ENCODE data around the gene TTL.
"Not testable (repeated sequence)": the region's sequence is repeated elsewhere in the genome, so short reads cannot be mapped to it uniquely, and the experiment has no call there.

The TTL gene

DNA sequence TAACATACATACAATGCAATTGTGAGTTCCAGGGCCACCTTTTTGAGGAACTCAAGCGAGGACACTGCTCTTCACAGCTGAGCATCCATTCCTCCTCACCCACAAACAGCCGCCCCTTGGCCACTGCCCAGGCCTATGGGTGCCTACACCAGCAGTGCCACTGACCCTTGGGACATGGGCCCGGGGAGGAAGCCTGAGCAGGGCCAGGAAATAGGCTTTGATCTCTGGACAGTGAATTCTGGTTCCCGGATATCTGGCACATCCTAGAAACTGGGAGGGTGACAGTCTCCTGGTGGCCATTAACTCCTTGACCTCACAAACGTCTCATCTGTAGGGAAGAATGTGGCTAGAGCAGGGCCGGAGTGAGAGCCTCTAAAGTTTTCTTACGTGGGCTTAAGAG, 5.5 kb upstream of the TTL start:
- DNase-seq: no peak

DNA sequence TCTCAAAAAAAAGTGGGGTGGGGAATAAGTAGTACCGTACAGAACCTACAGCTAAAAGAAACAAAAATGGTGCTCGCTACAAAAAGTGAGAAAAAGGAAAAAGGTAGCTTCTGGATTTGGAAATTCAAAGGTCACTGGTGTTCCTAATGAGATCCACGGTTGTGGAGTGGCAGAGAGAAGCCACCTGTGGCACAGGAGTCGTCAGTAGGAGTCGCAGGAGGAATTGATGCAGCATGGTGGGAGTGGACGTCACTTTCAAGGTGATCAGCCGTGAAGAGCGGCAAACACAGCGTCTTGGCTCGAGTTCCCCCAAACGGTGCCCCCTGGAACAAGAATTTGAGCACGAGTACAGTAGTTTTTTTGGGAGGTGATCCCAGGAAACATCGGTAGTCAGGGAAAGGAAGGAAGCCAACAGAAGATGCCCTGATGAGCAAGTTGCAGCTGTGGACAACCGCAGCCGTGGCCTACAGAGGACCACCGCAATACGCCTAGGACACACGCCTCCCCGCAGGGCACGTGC, 1.4 kb upstream of the TTL start:
- DNase-seq: peak; percentile 15

DNA sequence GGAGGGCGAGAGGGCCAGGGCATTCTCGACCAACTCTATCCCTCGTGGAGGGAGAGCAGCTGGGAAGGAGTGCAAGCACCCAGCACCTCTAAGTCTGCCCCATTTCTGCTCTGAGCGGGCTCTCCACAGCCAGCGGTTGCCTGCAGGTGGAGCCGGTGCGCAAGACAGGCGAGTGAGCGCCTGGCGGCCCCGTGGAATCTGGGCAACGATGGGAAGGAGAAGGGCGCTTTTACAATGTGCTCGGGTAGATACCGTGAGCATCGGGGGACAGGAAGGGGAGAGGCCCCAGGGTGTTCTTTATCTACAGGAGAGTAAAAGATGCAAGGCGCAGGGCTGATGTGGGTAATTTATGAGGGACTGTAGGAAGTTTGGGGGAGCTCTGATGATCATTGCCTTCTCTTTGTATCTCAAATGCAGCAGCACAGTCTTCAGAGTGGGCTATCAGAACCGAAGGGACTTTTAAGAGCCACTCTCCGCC, 867 bp upstream of the TTL start:
- DNase-seq: peak; percentile 80

DNA sequence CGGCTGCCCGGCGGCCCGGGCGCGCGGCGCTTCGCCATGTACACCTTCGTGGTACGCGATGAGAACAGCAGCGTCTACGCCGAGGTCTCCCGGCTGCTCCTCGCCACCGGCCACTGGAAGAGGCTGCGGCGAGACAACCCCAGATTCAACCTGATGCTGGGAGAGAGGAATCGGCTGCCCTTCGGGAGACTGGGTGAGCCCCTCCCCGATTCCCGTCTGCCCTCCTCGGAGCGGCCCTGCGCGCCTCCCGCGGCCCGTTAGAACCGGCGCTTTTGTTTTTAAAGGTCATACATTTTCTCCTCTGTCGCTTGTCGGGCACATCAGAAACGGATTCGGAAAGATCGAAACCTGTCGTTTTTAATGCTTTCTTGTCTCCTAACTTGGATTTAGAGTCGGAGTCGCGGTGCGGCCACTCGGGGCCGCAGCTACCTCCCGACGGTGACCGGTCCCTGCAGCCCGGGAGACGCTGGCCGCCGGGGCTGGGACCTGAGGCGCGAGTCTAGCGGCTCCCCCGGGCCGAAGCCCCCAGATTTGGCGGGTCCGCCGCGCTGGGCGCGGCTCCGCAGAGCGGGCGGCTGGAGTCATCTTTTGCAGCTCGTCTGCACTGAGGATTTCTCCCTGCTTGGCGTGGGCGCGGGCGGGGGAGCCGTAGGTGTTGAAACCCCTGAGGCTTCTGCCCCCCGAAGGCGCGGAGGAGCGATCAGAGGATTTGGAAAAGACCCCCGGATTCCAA, 519 bp downstream of the TTL start:
- DNase-seq: peak; percentile 26

DNA sequence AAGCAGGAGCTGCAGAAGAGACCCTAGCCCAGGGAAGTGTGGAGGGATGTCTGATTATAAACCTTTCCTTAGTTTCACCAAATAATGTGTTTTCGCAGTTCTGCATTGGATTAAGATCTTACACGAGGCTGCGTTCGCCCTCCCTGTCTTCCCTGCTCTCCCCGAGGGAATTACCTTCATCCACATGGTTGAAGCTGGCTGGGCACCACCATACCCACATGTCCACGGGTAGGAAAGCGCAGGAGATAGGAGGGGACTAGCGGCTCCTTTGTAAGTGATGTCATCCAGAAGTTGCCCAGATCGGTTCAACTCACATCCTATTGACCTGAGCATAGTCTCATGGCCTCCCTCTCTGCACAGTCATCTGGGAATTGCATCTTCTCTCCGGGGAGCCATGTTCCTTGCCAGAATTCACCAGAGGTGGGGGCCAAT, 1.1 kb downstream of the TTL start:
- DNase-seq: no peak

DNA sequence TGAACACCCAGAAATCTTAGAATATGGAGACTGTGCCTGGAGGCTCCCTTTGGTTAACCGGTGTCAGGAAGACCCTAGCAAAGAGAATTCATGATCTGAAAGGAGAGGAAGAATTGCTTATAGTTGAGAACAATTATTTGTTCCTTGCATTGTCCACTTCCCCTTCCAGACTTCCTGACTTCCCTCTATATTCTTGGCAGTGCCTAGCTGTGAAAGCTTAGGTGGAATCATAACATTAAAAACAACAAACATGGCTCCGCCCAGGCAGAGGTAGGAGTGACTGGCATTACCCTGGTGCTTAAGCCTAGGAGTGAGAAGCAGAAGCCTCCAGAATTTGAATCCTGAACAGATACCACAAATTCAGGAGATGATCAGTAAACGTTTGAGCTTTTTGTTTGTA, 1.9 kb downstream of the TTL start:
- no peak for DNase-seq

DNA sequence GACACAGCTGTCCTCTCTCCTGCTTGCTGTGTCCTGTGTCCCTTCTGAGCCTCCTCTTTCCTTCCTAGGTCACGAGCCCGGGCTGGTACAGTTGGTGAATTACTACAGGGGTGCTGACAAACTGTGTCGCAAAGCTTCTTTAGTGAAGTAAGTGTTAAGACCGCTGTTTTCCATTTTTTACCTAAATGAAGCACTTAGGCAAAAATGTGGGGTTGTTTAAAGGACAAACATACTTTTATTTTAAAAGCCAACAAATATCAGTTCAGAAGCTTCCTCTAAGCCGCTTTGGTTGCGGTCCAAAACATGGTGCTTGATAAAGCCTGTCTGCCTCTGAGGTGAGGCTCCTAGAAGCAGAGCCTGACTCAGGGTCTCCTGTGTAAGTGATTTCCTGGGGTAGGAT, 3.9 kb downstream of the TTL start:
- DNase-seq: no peak

DNA sequence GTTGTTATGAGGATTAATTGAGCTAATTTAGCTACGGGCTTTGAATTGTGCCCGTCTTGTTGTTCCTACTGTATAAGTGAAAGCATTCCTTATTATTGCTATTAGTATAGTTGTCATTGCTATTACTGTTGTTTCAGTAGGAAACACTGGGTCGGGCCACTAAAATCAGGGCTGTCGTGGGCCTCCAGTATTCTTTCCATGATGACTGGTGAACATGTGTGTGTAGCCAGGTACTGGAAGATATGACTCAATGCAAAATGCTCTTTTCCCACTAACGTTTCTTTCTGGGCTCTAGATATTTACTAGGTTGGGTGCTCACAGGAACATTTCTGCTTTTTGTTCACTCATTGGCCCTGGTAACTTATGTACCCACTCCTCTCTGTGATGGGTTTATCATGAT, 4.9 kb downstream of the TTL start:
- no peak for DNase-seq

DNA sequence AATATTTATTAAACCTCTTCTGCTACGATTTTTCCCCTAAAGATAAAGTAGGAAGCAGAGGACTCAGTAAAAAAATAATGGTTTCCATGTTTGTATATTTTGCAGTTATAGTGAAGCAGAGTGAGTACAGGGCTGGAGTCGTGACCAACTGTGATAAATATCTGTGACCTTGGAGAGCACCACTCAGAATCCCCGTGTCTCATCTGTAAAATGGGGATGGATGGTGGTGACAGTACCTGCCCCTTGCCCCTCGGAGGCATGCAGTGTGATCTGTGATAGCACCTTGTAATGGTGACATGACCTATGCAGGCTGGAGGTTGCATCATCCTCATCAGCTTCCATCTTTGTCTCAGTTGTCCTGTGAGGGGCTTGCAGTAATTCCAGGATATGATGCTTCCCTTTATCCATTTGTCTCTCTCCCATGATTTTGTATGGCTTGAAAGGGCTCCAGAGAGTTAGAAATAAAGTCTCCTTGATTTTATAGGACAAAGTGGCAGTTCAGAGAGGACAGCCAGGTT, 5.5 kb downstream of the TTL start:
- DNase-seq: no peak

DNA sequence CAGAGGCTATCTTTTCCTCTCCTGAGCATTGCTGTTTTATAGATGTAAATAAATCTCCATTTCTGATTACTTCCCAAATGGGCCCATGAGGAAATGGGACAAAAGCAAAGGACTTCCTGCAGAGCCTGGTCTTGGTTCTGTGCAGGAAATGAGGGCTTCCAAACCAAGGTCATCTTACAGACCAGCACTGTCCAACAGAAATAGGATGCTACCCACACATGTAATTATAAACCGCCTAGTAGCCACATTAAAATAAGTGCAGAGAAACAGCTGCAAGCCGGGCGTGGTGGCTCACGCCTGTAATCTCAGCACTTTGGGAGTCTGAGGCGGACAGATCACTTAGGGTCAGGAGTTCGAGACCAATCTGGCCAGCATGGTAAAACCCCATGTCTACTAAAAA, 6.2 kb downstream of the TTL start:
- DNase-seq: no peak

DNA sequence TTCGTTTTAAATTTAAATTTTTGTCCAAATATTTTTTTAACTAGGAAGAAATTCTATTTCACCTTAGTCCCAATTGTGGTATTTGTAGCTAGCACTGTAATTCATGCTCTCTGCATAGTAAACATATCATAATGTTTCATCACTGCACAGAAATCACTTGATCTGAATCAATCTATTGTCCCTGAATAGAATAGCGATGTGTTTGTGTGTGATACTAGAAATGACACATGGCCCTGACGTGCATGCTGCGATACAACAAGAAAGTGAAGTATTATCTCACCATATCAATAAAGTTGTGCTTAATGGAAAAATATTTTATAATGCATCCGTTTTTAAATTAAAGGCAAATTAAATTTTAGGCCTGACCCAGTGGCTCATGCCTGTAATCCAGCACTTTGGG, 10.0 kb downstream of the TTL start:
- DNase-seq: no peak

DNA sequence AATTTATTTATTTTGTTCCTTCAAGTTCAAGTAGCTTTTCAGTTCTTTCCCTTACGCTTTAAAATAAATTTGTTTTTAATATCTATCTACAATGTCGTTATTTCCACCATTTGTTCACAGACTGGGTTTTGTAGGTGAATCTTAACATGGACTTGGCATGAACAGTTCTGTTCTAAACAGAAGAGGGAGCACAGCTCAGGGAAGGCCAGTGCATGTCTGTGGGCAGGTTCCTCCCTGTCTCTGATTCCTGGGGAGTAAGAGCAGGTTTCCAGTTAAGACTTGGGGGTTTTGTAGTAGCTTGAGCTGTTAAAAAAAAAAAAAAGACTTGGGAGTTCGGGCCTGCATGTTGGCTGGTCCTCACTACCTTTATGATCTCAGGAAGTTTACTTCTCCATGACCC, 11.1 kb downstream of the TTL start:
- no peak for DNase-seq

DNA sequence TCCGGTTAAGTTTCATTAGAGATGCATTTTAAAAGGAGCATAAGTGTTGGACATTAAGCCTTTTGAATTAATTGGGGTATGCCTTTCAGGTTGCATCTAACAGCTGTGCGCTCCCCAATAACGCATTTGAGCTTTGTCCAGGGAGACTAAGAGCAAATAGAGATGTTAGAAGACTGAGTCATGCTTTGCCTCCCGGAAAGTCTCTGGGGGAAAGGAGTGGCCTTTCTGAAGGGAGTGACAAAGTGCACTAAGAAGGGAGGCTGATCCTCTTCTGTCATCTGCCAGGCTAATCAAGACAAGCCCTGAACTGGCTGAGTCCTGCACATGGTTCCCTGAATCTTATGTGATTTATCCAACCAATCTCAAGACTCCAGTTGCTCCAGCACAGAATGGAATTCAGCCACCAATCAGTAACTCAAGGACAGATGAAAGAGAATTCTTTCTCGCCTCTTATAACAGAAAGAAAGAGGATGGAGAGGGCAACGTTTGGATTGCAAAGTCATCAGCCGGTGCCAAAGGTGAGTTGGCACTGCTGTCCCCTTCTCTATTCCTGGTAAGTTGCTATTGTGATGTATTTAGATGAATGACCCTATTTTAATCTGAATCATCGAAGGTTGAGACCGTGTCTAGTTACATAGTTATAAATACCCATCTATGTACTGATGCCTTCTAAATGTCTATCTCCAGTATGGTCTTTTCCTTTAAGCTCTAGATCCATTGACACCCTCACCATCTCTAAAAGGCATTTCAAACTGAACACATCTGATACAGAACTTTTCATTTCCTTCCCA, 12.1 kb downstream of the TTL start:
- DNase-seq: no peak

DNA sequence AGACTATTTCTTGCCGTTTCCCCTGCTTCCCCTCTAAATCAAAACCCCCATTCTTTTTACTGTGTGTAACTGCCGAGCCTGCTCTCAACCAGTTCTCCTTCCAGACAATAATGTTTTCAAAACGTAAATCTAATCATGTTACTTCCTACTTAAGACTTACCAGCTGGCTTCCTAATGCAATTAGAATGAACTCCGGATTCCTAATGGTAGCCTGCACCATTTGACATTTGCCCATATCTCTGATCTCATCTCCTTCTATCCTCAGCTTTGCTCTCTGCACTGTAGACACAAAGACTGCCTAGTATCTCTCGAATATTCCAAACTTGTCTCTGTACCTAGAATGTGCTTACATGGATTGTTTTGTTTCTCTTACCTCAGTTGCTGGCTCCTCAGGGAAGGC, 12.9 kb downstream of the TTL start:
- no peak for DNase-seq

DNA sequence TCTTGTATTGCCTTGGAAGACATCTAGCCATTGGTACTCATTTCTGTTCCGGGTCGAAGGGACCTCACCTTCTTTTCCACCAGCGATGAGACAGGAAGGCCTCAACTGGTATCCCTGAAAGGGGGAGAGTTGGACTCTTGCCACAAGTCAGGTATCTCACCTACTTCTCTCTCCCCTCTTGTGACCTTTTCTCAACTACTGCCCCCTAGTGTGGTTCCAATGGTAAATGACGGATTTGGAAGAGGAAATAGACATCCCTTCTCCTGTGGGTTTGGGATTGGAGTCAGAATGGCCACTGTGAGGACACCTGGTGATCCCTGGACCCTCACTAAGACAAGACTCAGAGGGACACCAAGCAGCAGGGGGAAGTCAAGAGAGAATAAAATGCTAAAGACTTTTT, 13.9 kb downstream of the TTL start:
- DNase-seq: not testable (repeated sequence)

DNA sequence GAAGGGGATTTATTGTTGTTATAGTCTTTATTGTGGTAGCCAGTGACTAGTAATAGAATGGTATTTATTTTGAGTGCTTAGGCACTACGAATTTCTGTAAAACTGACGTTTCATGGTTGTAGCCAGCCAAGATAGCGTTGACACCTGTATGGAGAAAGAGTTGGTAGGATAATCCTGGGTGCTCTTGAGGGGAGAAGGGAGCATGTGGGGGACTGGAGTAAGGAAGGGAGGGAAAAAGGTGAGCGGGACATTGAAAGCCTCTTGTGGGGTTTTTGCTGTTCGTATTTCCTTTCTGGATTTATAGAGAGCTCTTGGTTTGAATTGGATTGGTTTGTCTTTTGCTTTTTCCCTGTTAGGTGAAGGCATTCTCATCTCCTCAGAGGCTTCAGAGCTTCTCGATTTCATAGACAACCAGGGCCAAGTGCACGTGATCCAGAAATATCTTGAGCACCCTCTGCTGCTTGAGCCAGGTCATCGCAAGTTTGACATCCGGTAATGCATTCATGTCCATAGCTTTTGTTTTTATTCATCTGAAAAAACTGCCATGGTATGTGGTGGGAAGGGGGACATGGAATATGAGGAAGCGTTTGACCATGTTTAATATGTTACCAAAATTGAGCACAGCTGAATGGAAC, 19.0 kb downstream of the TTL start:
- DNase-seq: peak; percentile 25

DNA sequence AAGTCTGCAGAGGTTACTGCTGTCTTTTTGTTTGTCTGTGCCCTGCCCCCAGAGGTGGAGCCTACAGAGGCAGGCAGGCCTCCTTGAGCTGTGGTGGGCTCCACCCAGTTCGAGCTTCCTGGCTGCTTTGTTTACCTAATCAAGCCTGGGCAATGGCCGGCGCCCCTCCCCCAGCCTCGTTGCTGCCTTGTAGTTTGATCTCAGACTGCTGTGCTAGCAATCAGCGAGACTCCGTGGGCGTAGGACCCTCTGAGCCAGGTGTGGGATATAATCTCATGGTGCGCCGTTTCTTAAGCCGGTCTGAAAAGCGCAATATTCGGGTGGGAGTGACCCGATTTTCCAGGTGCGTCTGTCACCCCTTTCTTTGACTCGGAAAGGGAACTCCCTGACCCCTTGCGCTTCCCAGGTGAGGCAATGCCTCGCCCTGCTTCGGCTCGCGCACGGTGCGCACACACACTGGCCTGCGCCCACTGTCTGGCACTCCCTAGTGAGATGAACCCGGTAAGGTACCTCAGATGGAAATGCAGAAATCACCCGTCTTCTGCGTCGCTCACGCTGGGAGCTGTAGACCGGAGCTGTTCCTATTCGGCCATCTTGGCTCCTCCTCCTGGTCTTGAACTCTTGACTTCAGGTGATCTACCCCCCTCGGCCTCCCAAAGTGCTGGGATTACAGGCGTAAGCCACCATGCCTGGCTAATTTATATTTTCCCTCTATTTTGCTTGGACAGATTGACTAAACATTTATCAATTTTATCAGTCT, 27.5 kb downstream of the TTL start:
- not testable (repeated sequence) for DNase-seq

DNA sequence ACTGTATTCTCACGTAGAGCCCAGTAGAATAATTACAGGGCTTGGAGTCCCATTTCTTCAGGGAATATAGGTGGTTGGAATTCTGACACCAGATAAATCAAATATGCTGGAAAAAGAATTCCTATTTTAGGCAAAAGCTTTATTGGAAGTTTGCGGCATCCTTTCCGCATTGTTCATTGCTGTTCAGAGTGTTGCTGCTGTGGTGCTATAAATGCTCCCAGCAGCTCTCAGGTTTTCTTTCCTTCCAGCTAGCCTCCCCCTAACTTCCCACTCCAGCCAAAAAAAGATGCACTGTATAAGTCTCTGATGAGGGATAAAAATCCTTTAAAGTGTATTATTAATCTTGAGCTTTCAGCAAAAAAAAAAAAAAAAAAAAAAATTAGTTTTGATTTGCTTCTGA, 34.8 kb downstream of the TTL start:
- no peak for DNase-seq

DNA sequence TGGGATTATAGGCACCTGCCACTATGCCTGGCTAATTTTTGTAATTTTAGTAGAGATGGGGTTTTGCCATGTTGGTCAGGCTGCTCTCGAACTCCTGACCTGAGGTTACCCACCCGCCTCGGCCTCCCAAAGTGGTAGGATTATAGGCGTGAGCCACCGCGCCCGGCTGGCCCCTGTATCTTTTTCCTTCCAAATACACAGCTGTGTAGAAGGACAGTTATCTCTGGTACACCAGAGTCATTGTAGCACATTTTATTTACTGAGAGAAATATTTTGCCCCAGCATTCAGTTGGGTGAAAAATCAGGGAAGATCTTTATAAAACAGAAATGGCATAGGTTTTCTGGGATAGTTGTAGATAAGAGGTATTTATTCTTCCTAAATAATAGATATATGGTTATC, 36.9 kb downstream of the TTL start:
- no peak for DNase-seq

DNA sequence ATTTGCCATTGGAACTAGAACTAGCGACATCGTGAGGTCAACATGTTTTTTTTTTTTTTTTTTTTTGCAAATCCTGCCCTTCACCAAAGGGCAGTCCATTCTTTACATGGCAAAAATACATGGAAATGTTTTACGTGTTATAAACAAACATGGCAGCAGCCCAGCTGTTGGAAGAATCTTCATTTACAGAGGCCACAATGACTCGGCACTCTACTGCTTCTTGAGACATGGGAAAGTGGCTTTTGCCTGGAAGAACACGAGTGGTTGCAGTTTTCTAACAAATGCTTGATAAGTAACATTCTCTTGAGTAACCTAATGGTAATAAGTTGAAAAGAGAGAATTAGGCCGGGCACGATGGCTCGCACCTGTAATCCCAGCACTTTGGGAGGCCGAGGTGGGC, 37.5 kb downstream of the TTL start:
- DNase-seq: no peak

DNA sequence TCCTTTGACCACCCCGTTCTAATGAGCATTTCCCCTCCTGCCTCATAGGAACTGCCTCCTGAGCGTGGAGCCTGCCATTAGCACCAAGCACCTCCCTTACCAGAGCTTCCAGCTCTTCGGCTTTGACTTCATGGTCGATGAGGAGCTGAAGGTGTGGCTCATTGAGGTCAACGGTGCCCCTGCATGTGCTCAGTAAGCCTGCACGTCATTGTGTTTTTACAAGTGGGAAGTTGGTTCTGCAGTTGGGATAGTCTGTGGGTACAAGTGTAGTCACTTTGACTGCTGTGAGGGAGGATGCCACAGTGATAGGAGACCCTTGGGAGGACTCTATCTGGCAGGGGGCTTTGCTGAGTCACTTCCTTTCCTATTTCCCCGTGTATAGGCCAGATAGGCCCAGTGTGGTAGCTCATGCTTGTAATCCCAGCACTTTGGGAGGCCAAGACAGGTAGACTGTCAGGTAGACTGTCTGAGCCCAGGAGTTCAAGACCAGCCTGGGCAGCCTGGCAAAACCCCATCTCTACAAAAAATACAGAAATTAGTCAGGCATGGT, 38.4 kb downstream of the TTL start:
- DNase-seq: no peak

DNA sequence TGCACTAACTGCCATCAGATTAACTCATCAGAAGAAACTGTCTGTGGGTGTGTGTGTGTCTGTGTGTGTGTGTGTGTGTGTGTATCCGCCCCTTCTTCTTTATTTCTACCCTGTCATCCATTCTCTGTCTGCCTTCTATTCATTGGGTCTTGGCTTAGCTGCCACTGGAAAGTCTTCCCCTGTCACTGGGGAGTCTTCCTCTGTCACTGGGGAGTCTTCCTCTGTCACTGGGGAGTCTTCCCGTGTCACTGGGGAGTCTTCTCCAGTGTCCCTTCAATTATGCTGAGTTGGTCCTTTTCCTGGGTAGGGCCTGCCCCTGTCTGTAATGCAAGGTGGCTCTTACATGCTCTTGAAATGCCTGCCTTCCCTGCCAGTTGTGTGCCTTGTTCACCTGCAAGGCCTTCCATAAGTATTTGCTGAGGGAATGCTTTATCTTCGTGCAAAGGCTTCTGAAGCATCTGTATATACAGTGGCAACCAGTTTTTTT, 41.4 kb downstream of the TTL start:
- DNase-seq: no peak
